ENCODE results near the gene SCNN1A.

The SCNN1A gene

DNA sequence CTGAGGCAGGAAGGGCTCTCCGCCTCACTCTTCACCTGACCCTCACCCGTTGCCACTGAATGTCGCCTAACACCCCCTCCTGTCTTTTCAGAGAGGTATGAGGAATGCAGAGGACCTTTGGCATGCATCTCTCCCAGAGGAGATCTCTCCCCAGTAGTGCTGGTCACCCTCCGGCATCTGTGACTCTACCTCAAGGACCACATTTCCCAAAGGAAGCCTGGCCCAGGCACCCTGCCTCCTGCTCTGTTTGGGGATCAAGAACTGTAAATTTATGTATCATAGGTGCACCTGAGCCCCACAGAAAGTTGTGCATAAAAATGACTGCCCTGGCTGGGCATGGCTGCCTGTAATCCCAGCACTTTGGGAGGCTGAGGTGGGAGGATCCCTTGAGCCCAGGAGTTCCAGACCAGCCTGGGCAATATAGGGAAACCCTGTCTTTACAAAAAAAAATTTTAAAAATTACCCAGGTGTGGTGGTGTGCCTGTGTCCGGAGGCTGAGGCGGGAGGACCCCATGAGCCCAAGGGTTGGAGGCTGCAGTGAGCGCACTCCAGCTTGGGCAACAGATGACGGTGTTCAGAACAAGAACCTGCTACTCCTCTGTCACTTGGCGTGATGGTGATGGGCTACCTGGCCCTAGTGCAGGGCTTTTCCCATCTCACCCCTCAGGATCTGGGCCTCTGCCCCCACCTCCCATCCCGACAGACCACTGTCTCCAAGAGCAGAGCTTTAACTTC, 47.2 kb downstream of the SCNN1A start:
- H3K4me3 ChIP-seq (ENCODE audit: control insufficient read depth, low read depth, low read length): no peak overlapping the region
- TF ChIP-seq, protein P1, sequence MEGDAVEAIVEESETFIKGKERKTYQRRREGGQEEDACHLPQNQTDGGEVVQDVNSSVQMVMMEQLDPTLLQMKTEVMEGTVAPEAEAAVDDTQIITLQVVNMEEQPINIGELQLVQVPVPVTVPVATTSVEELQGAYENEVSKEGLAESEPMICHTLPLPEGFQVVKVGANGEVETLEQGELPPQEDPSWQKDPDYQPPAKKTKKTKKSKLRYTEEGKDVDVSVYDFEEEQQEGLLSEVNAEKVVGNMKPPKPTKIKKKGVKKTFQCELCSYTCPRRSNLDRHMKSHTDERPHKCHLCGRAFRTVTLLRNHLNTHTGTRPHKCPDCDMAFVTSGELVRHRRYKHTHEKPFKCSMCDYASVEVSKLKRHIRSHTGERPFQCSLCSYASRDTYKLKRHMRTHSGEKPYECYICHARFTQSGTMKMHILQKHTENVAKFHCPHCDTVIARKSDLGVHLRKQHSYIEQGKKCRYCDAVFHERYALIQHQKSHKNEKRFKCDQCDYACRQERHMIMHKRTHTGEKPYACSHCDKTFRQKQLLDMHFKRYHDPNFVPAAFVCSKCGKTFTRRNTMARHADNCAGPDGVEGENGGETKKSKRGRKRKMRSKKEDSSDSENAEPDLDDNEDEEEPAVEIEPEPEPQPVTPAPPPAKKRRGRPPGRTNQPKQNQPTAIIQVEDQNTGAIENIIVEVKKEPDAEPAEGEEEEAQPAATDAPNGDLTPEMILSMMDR (conservative IDR thresholded peaks at IDR 0.05; ENCODE audit: control insufficient read depth, insufficient read depth, low read depth, low read length): no peak
- no peak for DNase-seq (ENCODE audit: low read depth)

DNA sequence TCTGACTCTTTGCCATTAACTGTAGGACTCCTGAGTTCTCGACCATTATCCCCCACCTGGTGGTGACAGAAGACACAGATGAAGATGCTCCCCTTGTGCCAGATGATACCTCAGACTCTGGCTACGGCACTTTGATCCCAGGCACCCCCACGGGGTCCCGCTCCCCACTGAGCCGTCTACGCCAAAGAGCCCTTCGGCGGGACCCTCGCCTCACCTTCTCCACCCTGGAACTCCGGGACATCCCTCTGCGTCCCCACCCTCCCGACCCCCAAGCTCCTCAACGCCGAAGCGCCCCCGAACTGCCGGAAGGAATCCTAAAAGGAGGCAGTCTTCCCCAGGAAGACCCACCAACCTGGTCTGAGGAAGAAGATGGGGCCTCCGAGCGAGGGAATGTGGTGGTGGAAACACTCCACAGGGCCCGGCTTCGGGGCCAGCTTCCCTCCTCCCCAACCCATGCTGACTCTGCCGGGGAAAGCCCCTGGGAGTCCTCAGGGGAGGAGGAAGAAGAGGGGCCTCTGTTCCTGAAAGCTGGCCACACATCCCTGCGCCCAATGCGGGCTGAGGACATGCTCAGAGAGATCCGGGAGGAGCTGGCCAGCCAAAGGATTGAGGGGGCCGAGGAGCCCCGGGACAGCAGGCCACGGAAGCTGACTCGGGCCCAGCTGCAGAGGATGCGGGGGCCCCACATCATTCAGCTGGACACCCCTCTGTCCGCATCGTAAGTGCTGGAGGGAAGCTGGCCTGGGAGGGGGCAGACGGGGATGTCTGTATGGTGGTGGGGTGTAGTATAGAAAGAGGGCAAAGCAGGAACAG, 47.9 kb downstream of the SCNN1A start:
- no peak overlapping the region for H3K4me3 ChIP-seq (ENCODE audit: control insufficient read depth, low read depth, low read length)
- TF ChIP-seq, protein P1 (conservative IDR thresholded peaks at IDR 0.05; ENCODE audit: control insufficient read depth, insufficient read depth, low read depth, low read length): no peak

DNA sequence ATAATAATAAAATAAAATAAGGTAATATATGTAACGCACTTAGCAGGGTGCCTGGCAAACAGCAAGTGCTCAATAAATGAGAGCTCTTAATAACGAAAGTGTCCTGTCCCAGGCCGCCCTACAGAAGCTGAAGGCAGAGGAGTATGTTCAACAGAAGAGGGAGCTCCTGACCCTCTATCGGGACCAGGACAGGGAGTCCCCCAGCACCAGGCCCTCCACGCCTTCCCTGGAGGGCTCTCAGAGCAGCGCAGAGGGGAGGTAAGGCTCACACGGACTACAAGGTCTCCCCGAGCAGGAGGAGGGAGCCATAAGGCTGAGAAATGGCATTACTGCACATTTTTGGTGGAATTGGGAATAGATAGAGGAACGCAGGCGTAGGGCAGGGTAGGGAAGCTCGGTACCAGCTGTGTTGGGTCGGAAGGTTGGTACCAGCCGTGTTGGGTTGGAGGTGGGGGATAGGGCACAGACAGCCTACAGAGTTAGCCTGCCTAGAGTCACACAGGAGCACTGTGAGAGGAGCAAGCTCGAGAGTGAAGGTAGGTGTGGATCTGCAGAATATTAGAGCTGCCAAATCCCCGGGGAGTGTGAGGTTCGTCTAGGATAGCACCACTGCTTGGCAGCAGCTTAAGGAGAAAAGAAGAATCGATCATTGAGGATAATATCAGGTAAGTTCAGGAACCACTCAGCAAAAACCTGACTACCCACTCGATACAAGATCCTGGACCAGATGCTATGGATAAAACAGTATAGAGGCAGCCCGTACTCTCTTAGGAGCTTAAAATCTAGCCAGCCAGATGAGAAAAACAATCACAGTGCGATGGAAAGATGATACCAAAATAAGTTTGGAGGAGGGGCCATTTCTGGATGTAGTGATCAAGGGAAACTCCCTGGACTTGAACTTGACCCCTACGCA, 48.8 kb downstream of the SCNN1A start:
- H3K4me3 ChIP-seq (ENCODE audit: control insufficient read depth, low read depth, low read length): no peak overlapping the region
- TF ChIP-seq, protein P1 (conservative IDR thresholded peaks at IDR 0.05; ENCODE audit: control insufficient read depth, insufficient read depth, low read depth, low read length): peak; percentile 47
- peak; percentile 75 for DNase-seq (ENCODE audit: low read depth)

More for the DNA sequence above, 47.9 kb downstream of the SCNN1A start:
- DNase-seq (ENCODE audit: low read depth): no peak

DNA sequence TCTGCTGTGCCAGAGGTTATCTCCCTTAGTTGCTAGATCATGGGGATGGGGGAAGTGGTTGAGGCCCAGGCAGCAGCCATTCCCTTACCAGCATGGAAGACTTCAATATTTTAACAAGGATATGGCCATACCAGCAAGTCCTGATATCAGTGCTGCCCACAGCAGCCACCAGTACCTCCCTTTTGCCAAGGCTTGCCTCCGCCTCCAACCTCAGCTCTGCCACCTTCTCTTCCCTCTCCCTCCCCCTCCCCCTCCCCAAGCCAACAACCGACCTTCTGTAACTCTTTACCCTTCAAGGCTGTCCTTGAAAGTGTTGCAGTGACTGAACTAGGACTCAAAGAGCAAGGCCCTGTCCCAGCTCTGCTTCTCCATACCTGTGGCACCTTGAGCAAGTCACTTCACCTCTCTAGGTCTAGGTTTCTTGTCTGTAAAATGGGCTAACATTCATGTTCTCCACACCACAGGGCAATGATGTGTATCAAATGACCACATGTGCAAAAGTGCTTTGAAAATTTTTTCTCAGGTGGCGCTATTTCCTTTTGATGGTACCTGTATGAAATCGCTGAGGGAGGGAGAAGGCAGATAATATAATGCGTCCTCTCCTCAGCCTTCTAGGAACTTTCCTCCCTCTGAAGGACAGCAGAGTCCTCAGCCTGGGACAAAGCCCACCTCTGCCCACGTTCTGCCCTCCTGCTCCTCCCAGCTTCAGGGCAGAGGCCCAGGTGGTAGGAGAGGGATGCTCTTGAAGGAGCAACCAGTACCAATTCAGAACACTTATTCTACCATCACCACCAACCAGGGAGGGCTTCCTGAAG, 50.2 kb downstream of the SCNN1A start:
- H3K4me3 ChIP-seq (ENCODE audit: control insufficient read depth, low read depth, low read length): no peak overlapping the region
- no peak for DNase-seq (ENCODE audit: low read depth)
- TF ChIP-seq, protein P1 (conservative IDR thresholded peaks at IDR 0.05; ENCODE audit: control insufficient read depth, insufficient read depth, low read depth, low read length): no peak

DNA sequence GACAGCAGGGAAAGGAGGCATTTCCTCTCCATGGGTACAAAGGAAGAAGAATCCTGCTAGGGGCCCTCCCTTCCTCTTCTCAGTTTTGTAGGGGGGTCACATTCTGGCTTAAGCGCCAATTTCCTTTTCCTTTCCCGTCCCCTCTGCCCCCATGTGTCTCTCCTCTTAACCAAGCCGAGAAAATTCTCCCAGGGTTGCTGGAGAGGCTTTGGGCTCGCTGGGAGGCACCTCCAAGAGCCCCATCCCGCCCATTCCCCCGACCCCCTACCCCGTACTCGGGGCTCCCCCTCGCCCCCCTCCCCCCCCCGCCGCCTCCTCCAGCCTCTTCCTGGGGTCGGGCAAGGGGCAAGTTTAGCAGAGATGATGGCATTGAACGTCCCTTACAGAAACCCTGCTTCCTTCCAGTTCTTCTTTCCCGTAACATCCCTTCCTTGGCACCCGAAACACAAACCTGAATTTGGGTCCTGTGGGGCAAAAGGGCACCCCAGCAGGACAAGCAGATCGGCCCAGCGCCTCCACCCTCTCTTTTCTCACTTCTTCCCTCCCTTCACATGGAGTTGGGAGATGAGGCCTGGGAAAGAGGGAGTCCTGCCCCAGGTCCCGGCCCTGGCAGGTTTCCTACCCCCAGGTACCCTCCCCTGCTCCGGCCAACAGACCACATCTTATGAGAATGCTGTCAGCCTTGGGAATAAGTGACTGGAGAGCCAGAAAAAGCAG, 51.2 kb downstream of the SCNN1A start:
- DNase-seq (ENCODE audit: low read depth): no peak
- TF ChIP-seq, protein P1 (conservative IDR thresholded peaks at IDR 0.05; ENCODE audit: control insufficient read depth, insufficient read depth, low read depth, low read length): no peak
- no peak overlapping the region for H3K4me3 ChIP-seq (ENCODE audit: control insufficient read depth, low read depth, low read length)
